MM.1S (cell line): Measurements from ENCODE around the gene FARSB.

ENCODE experiments used
- DNase-seq: peaks from one replicate; pipeline ENCODE4 v3.0.0-alpha.2; 2015
- H2AFZ ChIP-seq: fragments of 300-600 bp; sonication (generic); 2 replicates; pipeline ENCODE4 v1.6.0; 2016; ENCODE audit warnings: antibody characterized with exemption, low read length
- H3F3A ChIP-seq: fragments of 300-600 bp; sonication (generic); 2 replicates; pipeline ENCODE4 v1.6.1; 2016; ENCODE audit warnings: mild to moderate bottlenecking, antibody characterized with exemption, low read length, moderate library complexity, mixed read lengths; ENCODE audit not compliant: insufficient read depth
- H3K27ac ChIP-seq: fragments of 300-600 bp; sonication (generic); 2 replicates; pipeline ENCODE4 v1.5.1; 2016; ENCODE audit warnings: mild to moderate bottlenecking, low read length
- H3K27me3 ChIP-seq: fragments of 300-600 bp; sonication (generic); replicated peaks from 2 replicates; pipeline ENCODE4 v1.6.0; 2016; ENCODE audit warnings: low read length; ENCODE audit not compliant: insufficient read depth
- H3K36me3 ChIP-seq: fragments of 300-600 bp; sonication (generic); replicated peaks from 2 replicates; pipeline ENCODE4 v1.6.1; 2016; ENCODE audit warnings: mild to moderate bottlenecking, low read length, mixed read lengths; ENCODE audit not compliant: insufficient read depth
- H3K4me1 ChIP-seq: fragments of 300-600 bp; sonication (generic); 2 replicates; pipeline ENCODE4 v1.6.1; 2016; ENCODE audit warnings: low read length, mixed read lengths
- H3K4me2 ChIP-seq: fragments of 300-600 bp; sonication (generic); 2 replicates; pipeline ENCODE4 v1.6.0; 2016; ENCODE audit warnings: low read depth, low read length
- H3K4me3 ChIP-seq: fragments of 300-600 bp; sonication (generic); 2 replicates; pipeline ENCODE4 v1.5.1; 2016; ENCODE audit warnings: low read length, mixed read lengths
- H3K79me2 ChIP-seq: fragments of 300-600 bp; sonication (generic); 2 replicates; pipeline ENCODE4 v1.6.1; 2016; ENCODE audit warnings: mixed run types, low read length, mixed read lengths
- H3K9ac ChIP-seq: fragments of 300-600 bp; sonication (generic); 2 replicates; pipeline ENCODE4 v1.6.1; 2016; ENCODE audit warnings: low read length, mixed read lengths
- H3K9me2 ChIP-seq: fragments of 300-600 bp; sonication (generic); replicated peaks from 2 replicates; pipeline ENCODE4 v1.6.1; 2016; ENCODE audit warnings: mild to moderate bottlenecking, low read length, mixed read lengths; ENCODE audit not compliant: insufficient read depth
- H3K9me3 ChIP-seq: fragments of 300-600 bp; sonication (generic); replicated peaks from 2 replicates; pipeline ENCODE4 v1.6.1; 2016; ENCODE audit warnings: mild to moderate bottlenecking, low read length, mixed read lengths; ENCODE audit not compliant: insufficient read depth
- H4K20me1 ChIP-seq: fragments of 300-600 bp; sonication (generic); 2 replicates; pipeline ENCODE4 v1.6.1; 2016; ENCODE audit warnings: mild to moderate bottlenecking, low read length, moderate library complexity, mixed read lengths; ENCODE audit not compliant: insufficient read depth
- CTCF ChIP-seq: fragments of 300-600 bp; sonication (generic); IDR thresholded peaks from 2 replicates; pipeline ENCODE4 v1.5.1; 2016; ENCODE audit warnings: antibody characterized with exemption, low read length, mixed read lengths
- EZH2 ChIP-seq: fragments of 300-600 bp; sonication (generic); optimal IDR thresholded peaks from 2 replicates; pipeline ENCODE3; 2017; ENCODE audit warnings: low read depth, mild to moderate bottlenecking, antibody characterized with exemption, low read length, mixed read lengths
- EZH2phosphoT487 ChIP-seq: fragments of 300-600 bp; sonication (generic); IDR thresholded peaks from 2 replicates; pipeline ENCODE4 v1.6.1; 2018; ENCODE audit warnings: antibody characterized with exemption, low read length

The FARSB gene

GRCh38 chr2:222523783-222524544 lies 131.9 kb downstream of the FARSB start:
- Histone ChIP-seq H3K27ac (no peak overlapping the region), H3K9me2 (no peaks in the 10 kb centered on the region), H3K4me2 (no peak overlapping the region), H4K20me1 (no peaks in the 10 kb centered on the region), H3K4me3 (no peak overlapping the region), H3F3A (no peaks in the 10 kb centered on the region), H3K9ac (no peak overlapping the region), H3K27me3 (no peaks in the 10 kb centered on the region), H3K4me1 (no peaks in the 10 kb centered on the region), H3K36me3 (no peaks in the 10 kb centered on the region), H2AFZ (no peak overlapping the region), H3K79me2 (no peaks in the 10 kb centered on the region), H3K9me3 (no peaks in the 10 kb centered on the region)
- DNase-seq: no peak
- TF ChIP-seq CTCF: no peak
- TF ChIP-seq EZH2: no peak
- TF ChIP-seq EZH2phosphoT487: no peak

- DNase-seq: no peak
- no peak overlapping the region for H2AFZ ChIP-seq
- no peaks in the 10 kb centered on the region for H3K79me2 ChIP-seq
- H3K27me3 ChIP-seq: no peaks in the 10 kb centered on the region
- no peaks in the 10 kb centered on the region for H3K9me3 ChIP-seq
- H3F3A ChIP-seq: no peaks in the 10 kb centered on the region
- no peak overlapping the region for H3K9ac ChIP-seq
- no peaks in the 10 kb centered on the region for H3K9me2 ChIP-seq
- TF ChIP-seq CTCF: no peak
- no peak for TF ChIP-seq EZH2phosphoT487
- TF ChIP-seq EZH2: no peak
- no peak overlapping the region for H3K4me3 ChIP-seq
- no peak overlapping the region for H3K27ac ChIP-seq
- H3K36me3 ChIP-seq: no peaks in the 10 kb centered on the region
- H3K4me1 ChIP-seq: no peaks in the 10 kb centered on the region
- H4K20me1 ChIP-seq: no peaks in the 10 kb centered on the region
- no peak overlapping the region for H3K4me2 ChIP-seq
Measured at GRCh38 chr2:222522082-222522481, 133.8 kb downstream of the FARSB start.

- no peaks in the 10 kb centered on the region for H3F3A ChIP-seq
- H4K20me1 ChIP-seq: no peaks in the 10 kb centered on the region
- H3K9ac ChIP-seq: no peak overlapping the region
- H3K27ac ChIP-seq: no peak overlapping the region
- H3K4me2 ChIP-seq: no peak overlapping the region
- no peaks in the 10 kb centered on the region for H3K9me2 ChIP-seq
- DNase-seq: no peak
- no peaks in the 10 kb centered on the region for H3K4me1 ChIP-seq
- H3K27me3 ChIP-seq: no peaks in the 10 kb centered on the region
- H3K79me2 ChIP-seq: no peaks in the 10 kb centered on the region
- no peak overlapping the region for H2AFZ ChIP-seq
- no peak overlapping the region for H3K4me3 ChIP-seq
- H3K36me3 ChIP-seq: no peaks in the 10 kb centered on the region
- TF ChIP-seq EZH2 (no peak), CTCF (no peak), EZH2phosphoT487 (no peak)
- no peaks in the 10 kb centered on the region for H3K9me3 ChIP-seq
Measured at GRCh38 chr2:222521099-222521498, 134.8 kb downstream of the FARSB start.
